Middle frontal gyrus (tissue), 1 donor: Measurements from ENCODE around the gene FKBP7.
"Not testable (repeated sequence)": the region's sequence is repeated elsewhere in the genome, so short reads cannot be mapped to it uniquely, and the experiment has no call there.

Experiments used
- DNase-seq: peaks from one replicate; pipeline ENCODE4 v3.0.0-alpha.2; 2015; ENCODE audit warnings: low spot score; ENCODE audit errors: extremely low spot score

The FKBP7 gene, protein sequence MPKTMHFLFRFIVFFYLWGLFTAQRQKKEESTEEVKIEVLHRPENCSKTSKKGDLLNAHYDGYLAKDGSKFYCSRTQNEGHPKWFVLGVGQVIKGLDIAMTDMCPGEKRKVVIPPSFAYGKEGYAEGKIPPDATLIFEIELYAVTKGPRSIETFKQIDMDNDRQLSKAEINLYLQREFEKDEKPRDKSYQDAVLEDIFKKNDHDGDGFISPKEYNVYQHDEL

DNA sequence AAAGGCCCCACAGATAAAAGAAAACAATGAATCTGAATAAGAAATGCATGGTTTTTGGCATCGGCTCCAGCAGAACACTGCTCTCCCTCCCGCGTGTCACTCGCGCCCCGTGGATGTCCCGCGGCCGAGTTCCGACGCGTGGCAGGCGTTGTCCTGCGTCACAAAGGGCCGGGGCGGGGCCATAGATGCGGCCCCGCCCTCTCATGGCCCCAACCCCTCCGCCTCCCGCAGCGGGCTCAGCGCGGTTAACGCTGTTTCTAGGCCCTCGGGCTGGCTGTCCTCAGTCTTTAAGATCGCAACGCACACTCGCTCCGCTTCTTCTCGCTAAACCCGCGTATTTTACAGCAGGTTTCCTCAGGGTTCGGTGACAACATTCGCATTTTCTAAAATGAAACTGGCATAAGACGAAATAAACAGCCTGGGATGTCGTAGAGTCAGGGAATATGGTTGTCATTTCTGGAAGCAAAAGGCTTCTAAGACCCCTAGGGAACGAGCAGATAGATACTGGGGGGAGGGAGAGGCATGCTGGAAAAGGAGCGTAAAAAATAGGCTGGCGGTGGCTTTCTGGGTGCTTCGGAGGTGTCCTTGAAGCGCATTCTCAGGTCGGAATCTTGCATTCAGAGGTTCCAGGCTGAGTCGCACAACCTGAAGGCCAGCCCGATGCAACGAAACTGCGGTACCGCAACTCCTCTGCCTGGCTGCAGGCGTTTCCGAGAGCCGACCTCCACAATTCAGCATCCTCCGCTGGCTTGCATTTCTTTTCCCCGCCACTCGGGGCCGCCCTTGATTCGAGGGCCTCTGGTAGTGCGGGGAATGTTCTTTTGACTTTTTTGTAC, at the start of gene FKBP7:
Gene FKBP7 (minus strand): TSS at position 162 of the 836 bp plus-strand sequence. CDS start 101 bp downstream, at position 61.
- DNase-seq: peak; percentile 82

DNA sequence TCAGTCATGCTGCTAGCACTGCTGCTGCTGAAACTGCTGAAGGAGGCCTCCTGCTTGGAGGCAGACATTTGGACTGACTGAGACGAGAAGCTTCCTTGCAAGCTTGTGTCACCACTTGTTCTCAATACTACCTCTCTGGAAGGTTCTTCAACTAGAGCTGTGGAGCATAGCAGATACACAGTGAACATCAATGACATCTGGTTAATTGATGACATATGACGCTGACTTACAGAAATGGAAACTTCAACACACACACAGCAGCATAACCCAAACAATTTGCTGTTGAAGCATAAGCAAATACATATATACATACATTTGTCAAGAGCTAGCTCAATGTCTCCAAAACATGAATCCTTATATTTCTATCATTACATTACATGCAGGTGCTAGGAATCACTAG, 49.2 kb upstream of the FKBP7 start:
- no peak for DNase-seq

DNA sequence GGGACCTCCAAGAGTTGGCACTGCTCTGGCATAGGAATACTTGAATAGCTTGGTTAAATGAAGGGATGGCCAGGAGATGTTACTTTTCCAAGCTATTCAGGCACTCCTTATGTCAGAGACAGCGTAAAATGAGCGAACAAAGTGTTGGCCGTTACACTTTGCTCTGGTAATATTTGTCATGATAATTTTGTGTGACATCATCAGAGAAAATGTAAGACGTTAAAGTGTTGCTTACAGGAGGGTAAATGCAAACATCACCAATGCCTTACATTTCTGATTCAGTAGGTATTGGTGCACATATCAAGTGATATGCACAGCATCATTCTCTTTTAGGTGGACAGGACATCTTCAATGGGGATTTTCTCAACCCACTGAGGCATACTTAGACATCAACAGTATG, 47.9 kb upstream of the FKBP7 start:
- no peak for DNase-seq

DNA sequence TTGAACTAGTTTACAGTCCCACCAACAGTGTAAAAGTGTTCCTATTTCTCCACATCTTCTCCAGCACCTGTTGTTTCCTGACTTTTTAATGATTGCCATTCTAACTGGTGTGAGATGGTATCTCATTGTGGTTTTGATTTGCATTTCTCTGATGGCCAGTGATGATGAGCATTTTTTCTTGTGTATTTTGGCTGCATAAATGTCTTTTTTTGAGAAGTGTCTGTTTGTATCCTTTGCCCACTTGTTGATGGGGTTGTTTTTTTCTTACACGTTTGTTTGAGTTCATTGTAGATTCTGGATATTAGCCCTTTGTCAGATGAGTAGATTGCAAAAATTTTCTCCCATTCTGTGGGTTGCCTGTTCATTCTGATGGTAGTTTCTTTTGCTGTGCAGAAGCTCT, 47.1 kb upstream of the FKBP7 start:
- not testable (repeated sequence) for DNase-seq

DNA sequence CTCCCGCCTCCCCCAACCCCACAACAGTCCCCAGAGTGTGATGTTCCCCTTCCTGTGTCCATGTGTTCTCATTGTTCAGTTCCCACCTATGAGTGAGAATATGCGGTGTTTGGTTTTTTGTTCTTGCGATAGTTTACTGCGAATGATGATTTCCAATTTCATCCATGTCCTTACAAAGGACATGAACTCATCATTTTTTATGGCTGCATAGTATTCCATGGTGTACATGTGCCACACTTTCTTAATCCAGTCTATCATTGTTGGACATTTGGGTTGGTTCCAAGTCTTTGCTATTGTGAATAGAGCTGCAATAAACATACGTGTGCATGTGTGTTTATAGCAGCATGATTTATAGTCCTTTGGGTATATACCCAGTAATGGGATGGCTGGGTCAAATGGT, 46.6 kb upstream of the FKBP7 start:
- DNase-seq: not testable (repeated sequence)

DNA sequence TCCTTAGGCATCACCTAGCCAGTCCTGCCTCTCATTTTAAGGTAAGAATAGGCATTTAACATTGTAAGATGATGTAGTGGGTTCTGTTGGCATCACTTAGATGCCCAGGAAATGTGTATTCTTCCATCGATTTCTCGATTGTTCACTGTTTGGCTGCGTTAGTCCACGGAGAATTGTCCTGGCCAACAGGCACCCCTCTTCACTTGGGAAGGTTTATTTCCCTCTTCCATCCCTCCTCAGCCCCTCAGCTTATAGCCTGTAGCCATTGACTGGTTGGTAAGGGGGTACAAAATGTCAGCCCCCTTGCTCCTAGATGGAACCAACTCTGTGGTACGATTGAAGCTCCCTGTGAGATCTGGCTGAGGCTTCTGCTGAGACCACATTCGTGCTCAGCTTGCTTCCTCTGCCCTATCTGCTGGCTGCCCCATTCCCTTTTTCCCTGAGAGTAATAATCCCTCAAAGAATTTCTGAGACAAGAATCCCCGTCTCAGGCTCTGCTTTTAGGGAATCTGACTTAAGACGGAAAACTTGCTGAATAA, 45.3 kb upstream of the FKBP7 start:
- DNase-seq: no peak

DNA sequence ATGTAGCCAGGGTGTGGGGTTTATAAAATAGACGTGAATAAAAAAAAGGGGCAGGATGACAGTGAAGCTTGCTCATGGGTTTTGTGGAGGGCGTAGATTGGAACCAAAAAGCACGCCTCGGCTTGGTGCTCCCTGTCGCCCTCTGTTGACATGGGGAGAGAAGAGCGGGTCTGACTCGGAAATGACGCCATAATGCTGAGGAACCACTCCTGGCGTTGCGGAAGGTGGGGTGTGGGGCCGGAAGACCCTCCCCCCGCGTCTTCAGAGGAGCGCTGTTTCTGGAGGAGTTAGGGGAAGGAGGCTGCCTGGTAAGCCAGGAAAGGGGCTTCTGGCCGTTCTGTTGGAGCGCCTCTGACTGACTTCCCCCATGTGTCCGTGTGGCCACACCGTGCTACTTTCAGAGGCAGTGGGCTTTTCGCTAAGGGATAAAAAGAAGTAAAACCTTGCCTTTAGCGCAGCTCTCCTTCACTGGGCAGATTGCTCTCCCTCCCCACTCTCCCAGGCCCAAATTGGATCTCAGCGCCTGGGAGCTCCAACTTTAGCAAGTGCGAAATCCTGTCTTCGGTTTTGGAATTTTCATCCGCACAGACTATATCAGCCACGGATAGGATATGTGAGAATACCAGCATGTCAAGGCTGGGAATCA, 44.7 kb upstream of the FKBP7 start:
- DNase-seq: peak; percentile 58

DNA sequence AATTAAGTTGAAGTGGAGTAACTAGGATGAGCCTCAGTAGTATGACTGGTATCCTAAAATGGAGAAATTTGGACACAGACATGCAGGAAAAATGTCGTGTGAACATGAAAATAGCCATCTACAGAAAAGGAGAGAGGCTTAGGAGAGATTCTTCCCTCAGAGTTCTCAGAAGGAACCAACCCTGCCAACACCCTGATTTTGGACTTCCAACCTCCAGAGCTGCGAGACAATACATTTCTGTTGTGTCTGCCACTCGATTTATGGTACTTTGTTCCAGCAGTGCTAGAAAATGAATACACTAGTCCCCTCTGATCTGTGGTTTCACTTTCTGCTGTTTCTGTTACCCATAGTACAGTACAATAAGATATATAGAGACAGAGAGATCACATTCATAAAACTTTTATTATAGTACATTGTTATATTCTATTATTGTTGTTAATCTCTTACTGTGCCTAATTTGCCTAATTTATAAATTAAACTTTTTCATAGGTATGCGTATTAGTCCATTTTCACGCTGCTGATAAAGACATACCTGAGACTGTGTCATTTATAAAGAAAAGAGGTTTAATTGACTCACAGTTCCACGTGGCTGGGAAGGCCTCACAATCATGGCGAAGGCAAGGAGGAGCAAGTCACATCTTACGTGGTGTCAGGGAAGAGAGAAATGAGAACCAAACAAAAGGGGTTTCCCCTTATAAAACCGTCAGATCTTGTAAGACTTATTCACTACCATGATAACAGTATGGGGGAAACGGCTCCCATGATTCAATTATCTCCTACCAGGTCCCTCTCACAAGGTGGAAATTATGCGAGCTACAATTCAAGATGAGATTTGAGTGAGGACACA, 43.1 kb upstream of the FKBP7 start:
- DNase-seq: no peak

DNA sequence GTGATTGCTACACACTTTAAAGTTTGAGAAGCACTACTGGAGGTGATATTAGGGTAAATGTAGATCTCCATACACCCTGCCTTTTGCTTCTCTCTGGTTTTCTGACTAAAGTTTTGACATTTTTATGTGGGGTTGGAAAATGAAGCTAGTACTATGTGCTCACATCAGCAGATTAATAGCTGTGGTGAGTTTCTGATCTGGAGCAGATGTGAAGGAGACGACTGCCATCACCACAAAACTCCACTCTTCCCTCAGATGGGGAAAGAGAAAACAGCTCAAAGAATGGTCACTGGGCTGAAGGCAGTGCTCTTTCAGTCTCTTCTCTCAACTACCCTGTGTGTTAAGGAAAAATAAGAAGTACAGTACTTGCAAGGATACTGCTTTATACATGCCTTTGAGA, 39.1 kb upstream of the FKBP7 start:
- DNase-seq: no peak

DNA sequence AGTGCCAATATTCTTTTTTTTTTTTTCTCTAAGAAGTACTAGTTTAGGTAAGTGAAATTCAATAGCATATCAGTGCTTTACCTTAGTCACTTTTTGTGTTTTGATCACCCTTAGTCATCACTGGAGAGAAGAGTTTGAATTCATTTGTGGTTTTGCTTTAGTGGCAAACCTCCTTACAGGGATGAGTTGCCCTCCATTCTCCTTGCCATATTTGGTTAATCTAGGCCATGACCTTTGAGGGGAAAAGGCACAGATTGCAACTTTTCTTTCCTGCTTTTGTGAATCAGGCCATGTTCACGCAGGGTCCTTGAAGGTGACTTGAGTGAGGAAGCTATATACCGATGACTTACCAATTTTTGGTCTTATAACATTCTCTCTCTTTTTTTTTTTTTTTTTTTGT, 36.3 kb upstream of the FKBP7 start:
- DNase-seq: no peak

DNA sequence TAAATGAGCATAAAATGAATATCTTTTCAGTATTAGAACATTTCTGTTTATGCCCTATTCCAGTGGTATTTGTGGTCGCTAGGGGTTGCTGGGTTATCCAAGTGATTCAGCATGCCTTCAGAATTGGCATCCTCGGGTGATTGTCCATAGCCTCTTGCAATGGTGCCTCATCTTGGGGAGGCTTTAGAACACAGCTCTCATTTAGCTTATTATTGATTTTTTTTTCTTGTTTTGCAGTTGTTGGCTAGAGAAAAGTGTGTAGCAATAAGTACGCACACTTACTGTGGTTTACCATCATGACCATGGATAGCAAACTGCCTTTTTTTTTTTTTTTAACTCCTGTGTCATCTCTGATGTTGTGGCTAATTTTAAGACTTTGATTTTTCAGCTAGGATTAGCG, 35.5 kb upstream of the FKBP7 start:
- DNase-seq: no peak

DNA sequence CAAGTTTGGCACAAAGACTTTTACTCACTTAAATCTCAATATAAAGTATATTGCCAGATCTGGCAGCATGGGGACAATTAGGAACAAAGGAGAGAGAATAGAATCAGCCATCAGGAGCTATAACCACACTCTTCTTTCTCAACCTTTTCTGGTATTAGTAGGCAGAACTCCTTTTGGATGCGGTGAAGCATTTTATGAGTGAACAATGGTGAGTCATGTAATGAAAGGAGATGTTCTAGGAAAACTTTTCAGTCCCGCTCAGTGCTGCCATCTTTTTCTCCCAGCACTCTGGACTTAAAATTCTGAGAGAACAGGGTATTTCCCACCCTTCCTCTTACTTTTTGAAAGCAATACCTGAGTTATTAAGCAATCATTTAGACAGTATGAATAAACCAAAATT, 34.1 kb upstream of the FKBP7 start:
- no peak for DNase-seq

DNA sequence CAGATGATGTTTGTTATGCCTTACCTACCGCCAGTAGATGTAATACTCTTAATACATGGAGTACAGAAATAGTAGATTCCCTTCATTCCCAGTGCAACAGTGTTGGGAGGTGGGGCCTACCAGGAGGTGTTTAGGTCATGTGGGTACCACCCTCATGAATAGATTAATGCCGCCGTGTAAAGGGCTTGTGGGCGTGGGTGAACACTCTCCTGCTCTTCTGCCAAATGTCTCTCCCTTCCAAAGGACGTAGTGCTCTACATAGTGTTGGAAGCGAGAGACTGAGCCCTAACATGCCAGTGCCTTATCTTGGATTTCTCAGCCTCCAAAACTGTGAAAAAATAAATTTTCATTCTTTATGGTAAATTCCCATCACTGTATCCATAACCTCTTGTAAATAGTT, 32.0 kb upstream of the FKBP7 start:
- no peak for DNase-seq

DNA sequence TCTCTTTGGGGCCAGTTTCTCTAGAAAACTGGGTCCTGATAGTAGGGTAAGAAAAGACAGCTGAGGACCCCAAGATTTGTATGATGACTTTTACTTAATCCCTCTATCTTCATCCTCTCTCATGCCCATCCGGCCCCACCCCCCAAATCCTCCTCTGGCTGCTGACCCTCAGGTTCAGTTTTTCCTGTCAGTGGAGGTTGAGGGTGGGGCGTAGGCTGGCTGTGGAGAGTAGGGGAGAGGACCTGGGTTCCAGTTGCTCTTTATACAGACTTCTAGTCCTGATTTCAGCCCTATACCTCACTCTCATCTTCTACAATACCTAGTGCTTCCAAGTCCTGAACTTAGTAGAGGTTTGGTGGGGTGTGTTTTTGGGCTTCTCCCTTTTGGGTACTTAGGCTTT, 30.2 kb upstream of the FKBP7 start:
- no peak for DNase-seq

DNA sequence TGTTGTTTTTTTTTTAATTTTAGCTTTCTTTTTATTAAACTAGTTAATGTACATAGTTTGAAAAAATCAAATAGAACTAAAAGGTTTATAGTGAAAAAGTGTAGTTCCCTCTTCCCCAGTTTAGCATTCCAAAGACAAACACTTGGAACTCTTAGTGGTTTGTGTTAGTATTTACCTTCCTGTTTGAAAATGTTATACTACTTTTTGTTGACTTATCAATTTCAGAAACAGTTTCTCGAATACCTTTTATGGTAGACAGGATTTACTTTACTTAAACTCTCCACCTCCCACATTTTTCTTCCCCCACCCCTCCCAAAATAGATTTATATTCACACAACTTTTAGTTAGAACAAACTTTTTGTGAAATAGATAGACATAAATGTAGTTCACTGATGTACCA, 28.5 kb upstream of the FKBP7 start:
- DNase-seq: no peak

DNA sequence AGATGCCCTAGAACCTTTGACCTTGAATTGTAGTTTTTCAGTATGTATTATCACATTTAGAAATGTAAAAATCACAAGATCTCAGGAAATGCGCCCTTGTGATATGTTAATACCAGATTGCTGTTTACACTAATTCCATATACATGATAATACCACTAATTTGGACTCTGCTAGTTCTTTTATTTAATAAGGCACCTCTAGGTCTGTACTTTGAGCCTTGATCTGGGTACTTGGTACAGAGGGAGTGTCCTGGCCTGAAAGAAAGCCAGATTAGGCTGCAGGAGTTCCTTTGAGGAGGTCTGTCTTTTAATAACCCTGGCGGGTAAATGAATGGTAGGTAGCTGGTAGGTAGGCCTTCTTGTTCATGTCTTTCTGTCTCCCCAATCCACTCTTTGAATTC, 28.1 kb upstream of the FKBP7 start:
- no peak for DNase-seq

DNA sequence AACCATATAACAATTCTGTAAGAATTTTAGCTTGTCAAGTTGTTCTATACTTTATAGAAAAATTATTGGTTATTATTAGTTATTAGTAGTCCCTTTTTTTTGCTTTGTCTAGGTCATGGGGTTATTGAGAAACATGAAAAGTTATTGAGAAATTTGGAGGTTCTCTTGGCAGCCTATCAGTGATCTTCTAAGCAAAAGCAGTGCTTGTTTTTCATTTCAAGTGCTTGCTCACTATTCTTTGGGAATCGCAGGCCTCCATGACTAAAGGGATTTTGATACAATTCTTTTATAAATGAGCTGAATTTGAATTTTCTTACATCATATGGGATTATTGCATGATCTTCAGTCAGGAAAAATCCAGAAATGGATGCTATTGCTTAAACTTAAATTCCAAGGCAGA, 27.7 kb upstream of the FKBP7 start:
- no peak for DNase-seq

DNA sequence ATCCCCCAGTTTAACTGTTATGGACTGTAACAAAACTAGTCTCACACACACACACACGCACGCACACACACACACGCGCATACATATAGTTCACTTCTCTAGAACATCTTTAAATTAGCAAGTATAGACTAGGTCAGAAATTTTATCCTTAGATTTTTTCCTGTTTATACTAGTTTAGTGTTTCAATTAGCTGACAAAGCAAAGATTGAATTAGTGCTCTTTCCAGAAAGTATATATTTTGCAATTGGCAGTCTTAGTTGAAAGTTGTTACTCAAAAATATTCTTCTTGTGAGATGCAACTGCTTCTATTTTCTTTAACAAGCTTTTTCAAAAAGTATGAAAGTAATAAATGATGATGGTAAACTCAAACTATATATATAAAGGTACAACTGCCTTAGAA, 24.4 kb upstream of the FKBP7 start:
- no peak for DNase-seq

DNA sequence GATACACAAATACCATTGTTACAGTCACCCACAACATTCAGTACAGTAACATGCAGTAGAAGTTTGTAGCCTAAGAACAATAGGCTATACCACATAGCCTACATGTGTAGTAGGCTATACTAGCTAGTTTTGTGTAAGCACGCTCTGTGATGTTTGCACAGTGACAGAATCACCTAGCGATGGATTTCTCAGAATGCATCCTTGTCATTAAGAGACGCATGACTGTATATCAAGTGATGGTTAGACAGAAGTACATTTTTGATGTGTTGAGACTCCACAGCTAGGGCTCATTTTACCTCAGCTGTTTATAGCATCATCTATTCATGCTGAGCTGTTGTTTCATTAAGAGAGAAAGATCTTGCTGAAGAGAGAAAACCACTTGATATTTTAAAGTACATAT, 21.2 kb upstream of the FKBP7 start:
- no peak for DNase-seq

DNA sequence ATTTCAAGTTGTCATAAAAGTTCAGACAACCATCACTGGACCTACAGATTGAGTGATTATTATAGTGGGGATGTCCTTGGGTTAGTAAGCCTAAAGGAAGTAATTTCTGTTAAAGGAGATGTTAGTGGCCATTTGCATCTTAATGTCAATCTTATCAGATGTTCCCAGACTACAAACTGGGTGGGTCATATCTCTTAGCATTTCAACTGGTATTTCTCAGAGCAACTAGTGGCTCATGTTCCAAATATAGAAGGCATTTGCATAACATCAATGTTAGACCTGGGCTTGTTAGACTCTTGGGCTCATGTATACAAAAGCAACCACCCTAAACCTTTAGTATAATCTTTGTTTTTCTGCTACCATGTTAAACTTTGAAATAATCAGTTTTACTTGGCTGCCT, 19.7 kb upstream of the FKBP7 start:
- no peak for DNase-seq

DNA sequence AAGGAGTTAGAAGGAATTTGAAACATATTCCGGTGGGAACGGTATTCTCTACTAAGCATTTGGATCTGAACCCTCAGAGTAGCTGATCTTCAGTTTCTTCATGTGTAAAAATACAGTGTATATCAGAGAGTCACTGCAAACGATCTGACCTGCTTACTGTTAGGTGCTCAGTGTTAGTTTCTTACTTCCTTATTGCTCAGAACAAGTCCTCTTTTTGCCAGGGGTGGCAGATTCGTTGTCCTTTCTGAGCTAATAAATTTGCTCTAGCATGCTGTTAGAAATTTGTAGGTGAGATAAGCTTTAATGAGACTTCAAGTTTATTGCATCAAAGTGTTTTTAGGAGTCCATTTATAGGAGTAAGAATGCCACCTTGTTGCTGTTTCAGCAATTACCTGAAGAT, 17.6 kb upstream of the FKBP7 start:
- DNase-seq: no peak
